Activated CD4-positive, alpha-beta T cell treated with anti-CD3 and anti-CD28 coated beads for 36 hours (primary cell): ENCODE results near the gene IPO8. TPM values are rescaled to one million over a fixed set of nuclear protein-coding genes. Genes with fewer than 3 reads are reported as not detected.
"Not testable (repeated sequence)": the region's sequence is repeated elsewhere in the genome, so short reads cannot be mapped to it uniquely, and the experiment has no call there.

Source experiments
- ATAC-seq: fragments of 200-7000 bp; cut with Tn5 transposase; one replicate; pipeline ENCODE4 v1.10.0; 2021; ENCODE audit warnings: mild to moderate bottlenecking, moderate library complexity
- CTCF ChIA-PET: fragments of 350-600 bp; sonication (Branson Sonifier 250); formaldehyde crosslinking; loops from one replicate; lab custom pipeline; 2021; ENCODE audit warnings: antibody characterized with exemption; lab: Charles Lee
- POLR2A ChIA-PET: fragments of 350-600 bp; sonication (Branson Sonifier 250); formaldehyde crosslinking; loops from one replicate; lab custom pipeline; 2021; ENCODE audit warnings: antibody characterized with exemption, inconsistent platforms; lab: Charles Lee
- DNase-seq: peaks from one replicate; pipeline ENCODE4 v3.0.0-alpha.2; 2020
- H3K27ac Mint-ChIP-seq: one replicate; pipeline ENCODE4 v1.8.0; 2021; ENCODE audit warnings: mixed read lengths
- H3K27me3 Mint-ChIP-seq: one replicate; pipeline ENCODE4 v1.8.0; 2021; ENCODE audit warnings: mixed read lengths
- H3K36me3 Mint-ChIP-seq: one replicate; pipeline ENCODE4 v1.8.0; 2021; ENCODE audit warnings: low read depth, mixed read lengths
- H3K4me1 Mint-ChIP-seq: one replicate; pipeline ENCODE4 v1.8.0; 2021; ENCODE audit warnings: mixed read lengths
- H3K4me3 Mint-ChIP-seq: one replicate; pipeline ENCODE4 v1.8.0; 2021; ENCODE audit warnings: mild to moderate bottlenecking, moderate library complexity, mixed read lengths
- H3K9me3 Mint-ChIP-seq: one replicate; pipeline ENCODE4 v1.8.0; 2021; ENCODE audit warnings: low read depth, mixed read lengths
- intact Hi-C, 2 experiments: fragments of 100-400 bp; cut with DNase I in 1 of 2; cut with micrococcal nuclease in 1 of 2; formaldehyde crosslinking; loops; one replicate each; pipeline versions ENCODE4 v1.14.2 to v1.15.1; 2022 to 2024; cut with DNase I, micrococcal nuclease
- total RNA-seq, 2 experiments: library from RNA; stranded (reverse); gene quantifications; one replicate each; pipeline ENCODE4 v1.2.3, GENCODE V29; 2021

The IPO8 gene
- total RNA-seq, 2 experiments from 2014 or later = 48.7 to 51.4 TPM

DNA sequence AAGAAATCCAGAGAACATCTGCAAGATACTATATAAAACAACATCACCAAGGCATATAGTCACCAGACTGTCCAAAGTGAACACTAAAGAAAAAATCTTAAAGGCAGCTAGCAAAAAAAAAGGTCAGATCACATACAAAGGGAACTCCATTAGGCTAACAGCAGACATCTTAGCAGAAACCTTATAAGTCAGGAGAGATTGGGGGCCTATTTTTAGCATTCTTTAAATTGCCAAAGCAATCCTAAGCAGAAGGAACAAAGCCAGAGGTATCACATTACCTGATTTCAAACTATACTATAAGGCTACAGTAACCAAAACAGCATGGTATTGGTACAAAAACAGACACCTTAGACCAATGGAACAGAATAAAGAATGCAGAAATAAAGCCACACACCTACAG is 92.5 kb downstream of the IPO8 start:
- Mint-ChIP-seq H3K9me3 (peaks cover 21% of the 10 kb centered on the region), H3K36me3 (peaks cover 8% of the 10 kb centered on the region), H3K4me1 (no peaks in the 10 kb centered on the region), H3K27me3 (peaks cover 3% of the 10 kb centered on the region), H3K27ac (no peak overlapping the region), H3K4me3 (no peak overlapping the region)
- intact Hi-C loops = no loop called here
- CTCF ChIA-PET = interaction anchor here (0.6 kb wide), 1 partner anchor 16 kb away, joined by 3 read pairs; no protein-coding TSS in a partner anchor
- POLR2A ChIA-PET = no interaction called here
- DNase-seq = no peak
- no peak for ATAC-seq

DNA sequence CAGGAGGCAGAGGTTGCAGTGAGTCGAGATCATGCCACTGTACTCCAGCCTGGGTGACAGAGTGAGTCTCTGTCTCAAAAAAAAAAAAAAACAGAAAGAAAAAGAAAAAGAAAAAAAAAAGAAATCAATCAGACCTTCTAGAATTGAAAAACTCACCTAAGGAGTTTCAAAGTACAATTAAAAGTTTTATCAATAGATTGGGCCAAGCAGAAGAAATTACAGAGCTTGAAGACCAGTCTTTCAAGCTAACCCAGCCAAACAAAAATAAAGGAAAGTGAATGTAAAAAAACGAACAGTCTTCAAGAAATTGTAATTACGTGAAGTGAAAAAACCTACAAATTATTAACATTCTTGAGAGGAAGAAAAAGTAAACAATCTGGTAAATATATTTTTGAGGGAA is 93.0 kb downstream of the IPO8 start:
- H3K27me3 Mint-ChIP-seq = peaks cover under 1% of the 10 kb centered on the region
- H3K4me3 Mint-ChIP-seq = no peak overlapping the region
- ATAC-seq (no peak), DNase-seq (no peak)
- POLR2A ChIA-PET = no interaction called here
- H3K9me3 Mint-ChIP-seq = peaks cover 19% of the 10 kb centered on the region
- CTCF ChIA-PET = no interaction called here
- H3K4me1 Mint-ChIP-seq = no peaks in the 10 kb centered on the region
- intact Hi-C loops = no loop called here
- H3K36me3 Mint-ChIP-seq = peaks cover 6% of the 10 kb centered on the region
- H3K27ac Mint-ChIP-seq = no peak overlapping the region

DNA sequence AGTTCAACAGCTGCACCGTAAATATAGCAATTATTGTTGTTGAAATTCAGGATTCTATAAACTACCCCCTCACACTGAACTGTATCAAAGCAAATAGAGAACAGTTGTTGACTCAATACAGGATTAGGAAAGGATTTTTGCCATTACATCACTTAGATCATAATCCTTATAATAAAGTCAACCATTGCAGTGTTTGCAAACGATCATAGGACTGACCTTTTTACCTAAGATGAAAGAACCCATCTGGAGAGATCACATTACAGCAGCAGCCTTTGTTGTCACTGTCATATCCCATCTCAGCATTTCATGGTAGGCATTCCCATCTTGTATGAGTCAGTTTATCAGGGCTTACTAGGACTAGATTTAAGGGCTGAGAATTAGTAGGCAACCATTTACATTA is 96.1 kb downstream of the IPO8 start:
- DNase-seq (no peak), ATAC-seq (no peak)
- CTCF ChIA-PET = no interaction called here
- intact Hi-C loops = no loop called here
- Mint-ChIP-seq H3K4me1 (no peaks in the 10 kb centered on the region), H3K9me3 (peaks cover 12% of the 10 kb centered on the region), H3K27ac (no peak overlapping the region), H3K36me3 (peaks cover 4% of the 10 kb centered on the region), H3K4me3 (no peak overlapping the region), H3K27me3 (no peaks in the 10 kb centered on the region)
- POLR2A ChIA-PET = no interaction called here

DNA sequence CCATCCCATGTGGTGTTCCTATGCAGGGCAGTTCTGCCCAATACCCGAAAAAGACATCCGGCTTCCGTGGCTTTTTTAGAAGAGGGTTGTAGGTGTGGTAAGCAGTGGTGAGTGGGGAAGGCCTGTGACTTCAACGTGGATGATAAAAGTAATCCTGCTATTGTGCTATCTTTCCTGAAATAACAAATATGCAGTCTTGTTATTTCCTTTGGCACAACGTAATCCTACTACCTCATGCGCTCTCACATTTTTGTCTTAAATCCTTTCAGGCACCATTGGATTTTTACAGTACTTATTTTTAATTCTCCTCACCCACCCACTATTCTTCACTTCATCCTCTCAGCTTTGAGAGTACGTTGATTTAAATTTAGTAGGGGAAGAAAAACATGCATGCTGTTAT is 96.8 kb downstream of the IPO8 start:
- CTCF ChIA-PET = no interaction called here
- Mint-ChIP-seq H3K27ac (no peak overlapping the region), H3K4me1 (no peaks in the 10 kb centered on the region), H3K36me3 (peaks cover 4% of the 10 kb centered on the region), H3K4me3 (no peak overlapping the region), H3K27me3 (no peaks in the 10 kb centered on the region), H3K9me3 (peaks cover 12% of the 10 kb centered on the region)
- POLR2A ChIA-PET = no interaction called here
- DNase-seq = no peak
- intact Hi-C loops = no loop called here
- ATAC-seq = no peak

DNA sequence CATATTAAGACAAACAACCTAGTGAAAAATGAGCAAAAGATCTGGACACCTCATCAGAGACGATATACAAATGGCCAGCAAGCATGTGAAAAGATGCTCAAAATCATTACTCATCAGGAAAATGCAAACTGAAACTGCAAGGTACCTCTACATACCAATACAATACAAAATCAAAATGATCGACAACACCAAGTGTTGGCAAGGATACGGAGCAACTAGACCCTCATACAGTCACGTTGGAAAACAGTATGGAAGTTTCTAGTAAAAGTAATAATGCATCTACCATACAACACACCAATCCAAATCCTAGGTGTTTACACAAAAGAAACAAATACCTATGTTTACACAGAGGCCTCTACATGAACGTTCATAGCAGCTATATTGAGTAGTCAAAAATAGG is 99.9 kb downstream of the IPO8 start:
- intact Hi-C loops = no loop called here
- Mint-ChIP-seq H3K4me1 (no peaks in the 10 kb centered on the region), H3K36me3 (no peaks in the 10 kb centered on the region), H3K9me3 (no peaks in the 10 kb centered on the region), H3K27me3 (no peaks in the 10 kb centered on the region), H3K27ac (no peak overlapping the region), H3K4me3 (no peak overlapping the region)
- ATAC-seq = no peak
- no peak for DNase-seq
- ChIA-PET CTCF (no interaction called here), POLR2A (no interaction called here)

DNA sequence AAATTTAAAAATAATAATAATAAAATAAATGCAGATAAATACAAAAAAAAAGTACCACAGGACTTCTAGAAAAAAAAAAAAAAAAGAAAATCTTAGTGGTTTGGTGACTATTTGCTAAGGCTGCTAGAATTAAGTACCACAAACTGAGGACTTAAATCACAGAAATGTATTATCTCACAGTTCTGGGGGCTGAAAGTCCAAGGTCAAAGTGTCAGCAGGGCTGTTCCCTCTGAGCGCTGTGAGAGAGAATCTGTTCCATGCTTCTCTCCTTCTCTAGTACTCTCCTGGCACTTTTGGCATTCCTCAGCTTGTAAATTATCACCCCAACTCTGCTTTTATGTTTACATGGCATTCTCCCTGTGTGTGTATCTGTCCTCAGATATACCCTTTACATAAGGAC is 101.2 kb downstream of the IPO8 start:
- DNase-seq (no peak), ATAC-seq (no peak)
- CTCF ChIA-PET = no interaction called here
- H3K9me3 Mint-ChIP-seq = no peaks in the 10 kb centered on the region
- intact Hi-C loops = no loop called here
- no peak overlapping the region for H3K4me3 Mint-ChIP-seq
- H3K27me3 Mint-ChIP-seq = no peaks in the 10 kb centered on the region
- H3K27ac Mint-ChIP-seq = no peak overlapping the region
- no peaks in the 10 kb centered on the region for H3K36me3 Mint-ChIP-seq
- POLR2A ChIA-PET = no interaction called here
- H3K4me1 Mint-ChIP-seq = no peaks in the 10 kb centered on the region

DNA sequence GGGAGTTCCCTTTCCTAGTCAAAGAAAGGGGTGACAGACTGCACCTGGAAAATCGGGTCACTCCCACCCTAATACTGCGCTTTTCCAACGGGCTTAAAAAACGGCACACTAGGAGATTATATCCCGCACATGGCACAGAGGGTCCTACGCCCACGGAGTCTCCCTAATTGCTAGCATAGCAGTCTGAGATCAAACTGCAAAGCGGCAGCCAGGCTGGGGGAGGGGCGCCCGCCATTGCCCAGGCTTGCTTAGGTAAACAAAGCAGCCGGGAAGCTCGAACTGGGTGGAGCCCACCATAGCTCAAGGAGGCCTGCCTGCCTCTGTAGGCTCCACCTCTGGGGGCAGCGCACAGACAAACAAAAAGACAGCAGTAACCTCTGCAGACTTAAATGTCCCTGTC is 107.1 kb downstream of the IPO8 start:
- H3K36me3 Mint-ChIP-seq, H3K27ac Mint-ChIP-seq, H3K9me3 Mint-ChIP-seq, intact Hi-C loops, H3K4me1 Mint-ChIP-seq, H3K27me3 Mint-ChIP-seq, H3K4me3 Mint-ChIP-seq, ATAC-seq, POLR2A ChIA-PET, DNase-seq: not testable (repeated sequence)
- CTCF ChIA-PET = interaction anchor here (0.7 kb wide), 1 partner anchor 93 kb away, joined by 3 read pairs; no protein-coding TSS in a partner anchor

DNA sequence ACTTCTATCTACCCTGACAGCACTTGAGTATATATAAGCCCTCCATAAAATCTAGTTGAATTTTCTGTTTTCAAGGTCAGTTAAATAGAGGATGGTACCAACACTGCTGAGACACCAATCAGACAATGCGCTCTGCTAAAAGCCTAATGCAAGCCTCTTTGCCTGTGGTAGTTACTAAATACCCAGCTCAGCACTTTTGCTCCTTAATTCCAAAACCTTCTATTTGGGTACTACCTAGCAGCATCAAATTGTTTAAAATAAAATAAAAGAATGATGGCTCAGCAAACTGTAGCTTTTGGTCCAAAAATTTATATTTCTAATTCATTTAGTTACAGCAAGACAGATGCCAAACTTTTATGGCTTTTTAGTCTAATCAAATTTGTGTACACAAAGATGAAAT is 107.9 kb downstream of the IPO8 start:
- intact Hi-C loops = no loop called here
- POLR2A ChIA-PET = interaction anchor here (0.6 kb wide), 1 partner anchor 624 kb away, joined by 3 read pairs; no protein-coding TSS in a partner anchor
- peaks cover 3% of the 10 kb centered on the region for H3K9me3 Mint-ChIP-seq
- H3K4me3 Mint-ChIP-seq = no peak overlapping the region
- no peaks in the 10 kb centered on the region for H3K27me3 Mint-ChIP-seq
- CTCF ChIA-PET = interaction anchor here (0.7 kb wide), 1 partner anchor 94 kb away, joined by 3 read pairs; no protein-coding TSS in a partner anchor
- no peak overlapping the region for H3K27ac Mint-ChIP-seq
- ATAC-seq (no peak), DNase-seq (no peak)
- H3K4me1 Mint-ChIP-seq = no peaks in the 10 kb centered on the region
- H3K36me3 Mint-ChIP-seq = no peaks in the 10 kb centered on the region

DNA sequence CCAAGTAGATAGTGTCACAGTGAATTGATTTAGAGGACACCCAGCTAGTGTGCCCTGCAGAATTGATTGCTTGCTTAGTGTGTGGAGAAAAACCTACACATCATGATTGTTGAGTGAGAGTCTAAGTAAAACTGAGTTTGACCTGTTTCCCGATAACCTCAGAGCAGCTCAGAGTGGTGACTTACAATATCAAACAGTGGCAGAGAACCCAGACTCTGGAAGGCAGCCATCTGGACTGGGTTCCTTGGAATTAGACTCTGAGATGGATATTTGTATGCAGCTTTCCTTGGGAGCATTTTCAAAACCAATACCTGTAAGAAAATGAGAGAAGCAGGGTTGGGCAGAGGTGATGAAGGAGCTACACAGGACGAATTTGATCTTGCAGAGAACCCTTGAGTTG is 109.8 kb downstream of the IPO8 start:
- DNase-seq (no peak), ATAC-seq (no peak)
- Mint-ChIP-seq H3K9me3 (peaks cover 3% of the 10 kb centered on the region), H3K4me1 (no peaks in the 10 kb centered on the region), H3K27me3 (no peaks in the 10 kb centered on the region), H3K27ac (no peak overlapping the region), H3K36me3 (no peaks in the 10 kb centered on the region), H3K4me3 (no peak overlapping the region)
- intact Hi-C loops = no loop called here
- CTCF ChIA-PET = no interaction called here
- POLR2A ChIA-PET = no interaction called here

DNA sequence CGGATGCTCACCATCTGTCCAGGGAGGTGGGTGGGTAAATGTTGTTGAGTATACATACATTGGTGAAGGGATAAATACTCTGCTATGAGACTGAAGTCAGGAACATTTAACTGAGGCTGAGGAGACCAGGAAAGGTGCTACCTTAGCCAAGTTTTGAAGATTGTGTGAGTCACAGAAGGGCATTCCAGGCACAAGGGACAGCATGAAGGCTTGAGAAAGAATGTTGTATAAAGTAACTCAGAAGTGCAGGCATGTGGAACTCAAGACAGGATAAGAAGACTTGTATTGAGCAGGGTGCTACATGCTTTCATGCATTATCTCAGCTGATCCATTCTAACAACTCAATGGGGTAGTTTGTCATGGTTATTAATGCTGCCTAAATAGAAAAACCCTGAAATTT is 112.7 kb downstream of the IPO8 start:
- Mint-ChIP-seq H3K9me3 (no peaks in the 10 kb centered on the region), H3K27ac (no peak overlapping the region), H3K27me3 (no peaks in the 10 kb centered on the region), H3K36me3 (no peaks in the 10 kb centered on the region), H3K4me1 (no peaks in the 10 kb centered on the region), H3K4me3 (no peak overlapping the region)
- CTCF ChIA-PET = no interaction called here
- no peak for ATAC-seq
- intact Hi-C loops = no loop called here
- POLR2A ChIA-PET = no interaction called here
- no peak for DNase-seq

DNA sequence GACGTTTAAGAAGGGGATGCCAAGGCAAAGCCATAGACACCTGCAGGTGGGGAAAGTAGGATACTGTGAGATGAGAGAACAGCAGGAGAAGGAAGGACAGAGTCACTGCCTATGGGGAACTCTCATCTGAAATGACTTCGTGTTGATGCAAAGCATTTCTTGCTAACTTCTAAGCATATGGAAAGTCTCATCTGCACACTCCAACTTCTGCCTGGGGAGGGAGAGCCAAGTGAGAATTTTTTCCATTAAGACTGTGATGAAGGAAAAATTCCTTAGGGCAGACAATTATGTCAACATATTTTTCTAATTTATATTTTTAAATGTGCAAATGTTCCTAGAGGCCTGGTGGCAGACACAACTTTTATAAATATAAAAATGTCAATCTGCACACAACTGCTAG is 115.3 kb downstream of the IPO8 start:
- ChIA-PET POLR2A (no interaction called here), CTCF (no interaction called here)
- H3K9me3 Mint-ChIP-seq = no peaks in the 10 kb centered on the region
- DNase-seq (no peak), ATAC-seq (no peak)
- no peaks in the 10 kb centered on the region for H3K27me3 Mint-ChIP-seq
- no peaks in the 10 kb centered on the region for H3K36me3 Mint-ChIP-seq
- no peak overlapping the region for H3K4me3 Mint-ChIP-seq
- intact Hi-C loops = no loop called here
- no peak overlapping the region for H3K27ac Mint-ChIP-seq
- H3K4me1 Mint-ChIP-seq = no peaks in the 10 kb centered on the region
